OCI-LY1 (cell line): ENCODE results near the gene NKAIN2.

Experiments used
- H2AFZ ChIP-seq: fragments of 200-600 bp; sonication (generic), shearing (Covaris generic); 2 replicates; pipeline ENCODE4 v1.6.0; 2014; ENCODE audit warnings: antibody characterized with exemption, mild to moderate bottlenecking, low read length
- H3F3A ChIP-seq: fragments of 200-600 bp; sonication (generic), shearing (Covaris generic); 2 replicates; pipeline ENCODE4 v1.6.0; 2014; ENCODE audit warnings: mild to moderate bottlenecking, antibody characterized with exemption, low read length, moderate library complexity; ENCODE audit not compliant: insufficient read depth
- H3K27ac ChIP-seq: fragments of 200-600 bp; sonication (generic); 2 replicates; pipeline ENCODE4 v1.5.1; 2014; ENCODE audit warnings: low read length, mixed run types, mild to moderate bottlenecking, low read depth; ENCODE audit not compliant: poor library complexity, severe bottlenecking
- H3K27me3 ChIP-seq: fragments of 200-600 bp; sonication (generic); 2 replicates; pipeline ENCODE4 v1.6.0; 2014; ENCODE audit warnings: antibody characterized with exemption, mild to moderate bottlenecking, low read length, moderate library complexity; ENCODE audit not compliant: insufficient read depth
- H3K36me3 ChIP-seq: fragments of 200-600 bp; sonication (generic); 2 replicates; pipeline ENCODE4 v1.6.1; 2014; ENCODE audit warnings: mild to moderate bottlenecking, antibody characterized with exemption, low read length, moderate library complexity, mixed read lengths; ENCODE audit not compliant: insufficient read depth
- H3K4me1 ChIP-seq: fragments of 200-600 bp; sonication (generic); 2 replicates; pipeline ENCODE4 v1.5.1; 2014; ENCODE audit warnings: mild to moderate bottlenecking, low read length, moderate library complexity; ENCODE audit not compliant: insufficient read depth, severe bottlenecking
- H3K4me2 ChIP-seq: fragments of 200-600 bp; sonication (generic), shearing (Covaris generic); 2 replicates; pipeline ENCODE4 v1.6.1; 2014; ENCODE audit warnings: low read length
- H3K4me3 ChIP-seq: fragments of 200-600 bp; sonication (generic); 2 replicates; pipeline ENCODE4 v1.5.1; 2014; ENCODE audit warnings: low read length, low read depth, mild to moderate bottlenecking, mixed read lengths; ENCODE audit not compliant: poor library complexity, severe bottlenecking
- H3K79me2 ChIP-seq: fragments of 200-600 bp; shearing (Covaris generic); 2 replicates; pipeline ENCODE4 v1.6.1; 2016; ENCODE audit warnings: mixed run types, low read length, mixed read lengths; ENCODE audit not compliant: insufficient read depth
- H3K9ac ChIP-seq: fragments of 200-600 bp; sonication (generic), shearing (Covaris generic); 2 replicates; pipeline ENCODE4 v1.6.1; 2014; ENCODE audit warnings: mild to moderate bottlenecking, low read length, mixed read lengths
- H3K9me2 ChIP-seq: fragments of 200-600 bp; sonication (generic), shearing (Covaris generic); 2 replicates; pipeline ENCODE4 v1.6.1; 2014; ENCODE audit warnings: low read depth, mild to moderate bottlenecking, low read length, mixed read lengths
- H3K9me3 ChIP-seq: fragments of 200-600 bp; shearing (Covaris generic); 2 replicates; pipeline ENCODE4 v1.6.1; 2014; ENCODE audit warnings: low read length, mixed read lengths
- H4K20me1 ChIP-seq: fragments of 200-600 bp; sonication (generic), shearing (Covaris generic); 2 replicates; pipeline ENCODE4 v1.6.0; 2016; ENCODE audit warnings: mild to moderate bottlenecking, low read length; ENCODE audit not compliant: insufficient read depth
- EZH2 ChIP-seq: fragments of 200-600 bp; sonication (generic), shearing (Covaris generic); IDR thresholded peaks from 2 replicates; pipeline ENCODE4 v1.8.0; 2017; ENCODE audit warnings: borderline replicate concordance, mixed run types, mild to moderate bottlenecking, antibody characterized with exemption, low read length, moderate library complexity, mixed read lengths
- TF ChIP-seq, protein P1 (sequence below): fragments of 200-600 bp; sonication (generic), shearing (Covaris generic); IDR thresholded peaks from 2 replicates; pipeline ENCODE4 v1.5.1; 2017; ENCODE audit warnings: mild to moderate bottlenecking, antibody characterized with exemption, low read length, moderate library complexity, mixed read lengths

Gene NKAIN2

DNA sequence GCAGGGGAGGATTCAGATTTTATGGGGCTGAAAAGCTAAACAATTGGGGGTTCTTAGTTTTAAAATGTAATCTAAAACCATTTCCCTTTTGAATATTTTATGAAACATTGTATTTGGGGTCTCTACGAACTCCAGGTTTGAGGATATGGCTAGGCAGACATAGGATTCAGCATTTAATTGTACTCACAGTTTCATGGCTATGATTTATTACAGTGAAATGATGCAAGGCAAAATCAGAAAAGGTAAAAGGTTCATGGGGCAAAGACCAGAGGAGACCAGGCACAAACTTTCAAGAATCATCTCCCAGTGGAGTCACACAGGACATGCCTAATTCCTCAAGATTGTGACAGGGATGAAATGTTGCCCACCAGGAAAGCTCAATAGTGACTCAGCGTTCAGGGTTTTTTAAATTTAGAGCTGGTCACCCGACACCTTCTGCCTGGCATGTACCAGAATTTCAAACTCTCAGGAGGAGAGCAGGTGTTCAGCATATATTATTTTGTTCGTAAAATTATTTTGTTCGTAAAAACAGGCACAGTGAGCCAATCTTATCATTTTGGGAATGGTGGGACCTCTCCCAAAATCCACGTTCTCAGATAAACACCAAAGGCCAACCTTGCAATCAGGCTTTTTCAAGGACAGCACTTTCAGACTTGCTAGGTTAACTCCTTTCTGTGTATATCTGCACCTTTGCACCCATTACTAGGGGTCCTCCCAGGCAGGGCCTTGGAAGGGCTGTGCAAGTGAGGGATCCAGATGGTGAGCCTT, 270.3 kb downstream of the NKAIN2 start:
- Histone ChIP-seq H3K27ac (no peak overlapping the region), H3K79me2 (no peaks in the 10 kb centered on the region), H3K4me3 (no peak overlapping the region), H4K20me1 (no peaks in the 10 kb centered on the region), H3F3A (no peaks in the 10 kb centered on the region), H3K9me3 (no peaks in the 10 kb centered on the region), H3K4me1 (no peaks in the 10 kb centered on the region), H3K9me2 (no peaks in the 10 kb centered on the region), H3K4me2 (no peak overlapping the region), H3K9ac (no peak overlapping the region), H3K27me3 (no peaks in the 10 kb centered on the region), H2AFZ (no peak overlapping the region), H3K36me3 (no peaks in the 10 kb centered on the region)
- TF ChIP-seq EZH2: no peak
- TF ChIP-seq, protein P1, sequence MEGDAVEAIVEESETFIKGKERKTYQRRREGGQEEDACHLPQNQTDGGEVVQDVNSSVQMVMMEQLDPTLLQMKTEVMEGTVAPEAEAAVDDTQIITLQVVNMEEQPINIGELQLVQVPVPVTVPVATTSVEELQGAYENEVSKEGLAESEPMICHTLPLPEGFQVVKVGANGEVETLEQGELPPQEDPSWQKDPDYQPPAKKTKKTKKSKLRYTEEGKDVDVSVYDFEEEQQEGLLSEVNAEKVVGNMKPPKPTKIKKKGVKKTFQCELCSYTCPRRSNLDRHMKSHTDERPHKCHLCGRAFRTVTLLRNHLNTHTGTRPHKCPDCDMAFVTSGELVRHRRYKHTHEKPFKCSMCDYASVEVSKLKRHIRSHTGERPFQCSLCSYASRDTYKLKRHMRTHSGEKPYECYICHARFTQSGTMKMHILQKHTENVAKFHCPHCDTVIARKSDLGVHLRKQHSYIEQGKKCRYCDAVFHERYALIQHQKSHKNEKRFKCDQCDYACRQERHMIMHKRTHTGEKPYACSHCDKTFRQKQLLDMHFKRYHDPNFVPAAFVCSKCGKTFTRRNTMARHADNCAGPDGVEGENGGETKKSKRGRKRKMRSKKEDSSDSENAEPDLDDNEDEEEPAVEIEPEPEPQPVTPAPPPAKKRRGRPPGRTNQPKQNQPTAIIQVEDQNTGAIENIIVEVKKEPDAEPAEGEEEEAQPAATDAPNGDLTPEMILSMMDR: no peak

DNA sequence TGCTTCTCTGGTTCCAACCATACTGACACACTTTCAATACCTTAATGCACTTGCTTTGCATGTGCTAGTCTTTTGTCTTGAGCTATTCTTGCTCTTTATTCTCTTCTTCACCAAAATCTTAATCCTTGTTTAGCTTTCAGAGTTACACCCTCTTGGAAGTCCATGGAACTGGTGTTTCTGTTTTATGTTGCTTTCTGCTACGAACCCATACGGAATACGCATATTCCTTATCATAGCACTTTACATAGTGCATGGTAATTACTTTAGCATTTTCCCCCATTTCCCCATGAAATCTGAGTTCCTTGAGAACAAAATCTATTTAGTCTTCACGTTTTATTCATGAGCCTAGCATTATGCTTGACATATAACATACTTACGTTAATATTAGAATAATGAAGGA, 270.9 kb downstream of the NKAIN2 start:
- Histone ChIP-seq H3K9ac (no peak overlapping the region), H2AFZ (no peak overlapping the region), H3K9me2 (no peaks in the 10 kb centered on the region), H3K36me3 (no peaks in the 10 kb centered on the region), H3K4me1 (no peaks in the 10 kb centered on the region), H3K27ac (no peak overlapping the region), H3K4me3 (no peak overlapping the region), H4K20me1 (no peaks in the 10 kb centered on the region), H3K79me2 (no peaks in the 10 kb centered on the region), H3K27me3 (no peaks in the 10 kb centered on the region), H3K4me2 (no peak overlapping the region), H3F3A (no peaks in the 10 kb centered on the region), H3K9me3 (no peaks in the 10 kb centered on the region)
- no peak for TF ChIP-seq EZH2
- TF ChIP-seq, protein P1: no peak

DNA sequence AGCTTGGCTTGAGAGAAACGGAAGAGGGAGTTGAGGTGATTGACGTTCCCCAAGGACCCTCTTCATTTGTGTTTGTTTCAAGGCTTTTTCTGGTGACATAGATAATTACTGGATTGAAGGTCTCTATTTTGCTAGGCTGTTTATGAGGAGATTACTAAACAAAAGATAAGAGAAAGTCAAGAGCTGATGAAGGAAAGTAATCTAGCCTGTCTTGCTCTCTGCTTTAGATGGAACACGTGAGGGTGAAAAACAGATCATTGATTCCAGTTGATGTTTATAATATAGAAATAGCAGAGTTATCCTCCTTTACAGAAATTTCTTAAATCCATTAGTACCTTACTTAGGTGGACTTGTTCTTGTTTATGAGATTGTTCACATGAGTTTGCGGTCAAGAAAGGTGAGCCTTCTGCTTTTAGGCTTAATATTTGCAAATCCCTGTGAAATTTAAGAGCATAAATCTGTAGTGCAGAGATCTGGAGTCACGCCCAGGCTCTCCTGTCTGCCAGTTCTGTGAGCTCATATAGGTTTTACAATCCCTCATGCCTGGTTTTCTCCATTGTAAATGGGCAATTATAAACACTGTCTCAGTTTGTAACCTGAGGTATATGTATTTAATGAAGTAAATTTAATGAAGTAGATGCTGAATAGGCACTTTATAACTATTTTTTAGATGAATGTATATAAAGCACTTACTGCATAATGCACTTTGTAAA, 272.8 kb downstream of the NKAIN2 start:
- no peaks in the 10 kb centered on the region for H3K9me2 ChIP-seq
- H3K79me2 ChIP-seq: no peaks in the 10 kb centered on the region
- no peaks in the 10 kb centered on the region for H4K20me1 ChIP-seq
- H3K4me1 ChIP-seq: no peaks in the 10 kb centered on the region
- H3K4me2 ChIP-seq: no peak overlapping the region
- no peaks in the 10 kb centered on the region for H3F3A ChIP-seq
- no peak overlapping the region for H3K4me3 ChIP-seq
- no peak for TF ChIP-seq EZH2
- TF ChIP-seq, protein P1: no peak
- H3K27ac ChIP-seq: no peak overlapping the region
- H3K36me3 ChIP-seq: no peaks in the 10 kb centered on the region
- H2AFZ ChIP-seq: no peak overlapping the region
- no peaks in the 10 kb centered on the region for H3K27me3 ChIP-seq
- H3K9ac ChIP-seq: no peak overlapping the region
- H3K9me3 ChIP-seq: no peaks in the 10 kb centered on the region
